Measurements from ENCODE around the gene SLC4A8. TPM values are rescaled to one million over a fixed set of nuclear protein-coding genes. Genes with fewer than 3 reads are reported as not detected.
A peak's percentile ranks its signal among the peaks of the same experiment; 100 is the strongest.

The SLC4A8 gene
- total and polyA plus RNA-seq, 8 donors: 1.0 to 5.5 (median 2.7) TPM

GRCh38 chr12:51517800-51518199 is 93.2 kb downstream of the SLC4A8 start:
- DNase-seq (no peak), ATAC-seq (peak in 2 of 4 donors; percentile 43 to 58), FAIRE-seq (no peak)
- H3K27me3 ChIP-seq: no peaks in the 10 kb centered on the region
- H3K4me1 ChIP-seq: no peaks in the 10 kb centered on the region
- H3K27ac ChIP-seq: no peak overlapping the region
- H3K4me3 ChIP-seq: no peak overlapping the region
- intact Hi-C loops (cut with DNase I): no loop called here
- no peaks in the 10 kb centered on the region for H3K36me3 ChIP-seq
- H3K9me3 ChIP-seq: no peaks in the 10 kb centered on the region
- TF ChIP-seq CTCF (IDR thresholded peaks at IDR 0.05): no peak
- WGBS, 2 donors: 87 to 89% methylated on average over 6 of the region's 6 CpGs

GRCh38 chr12:51519755-51520154 is 95.1 kb downstream of the SLC4A8 start:
- Histone ChIP-seq H3K4me1 (no peaks in the 10 kb centered on the region), H3K36me3 (no peaks in the 10 kb centered on the region), H3K27ac (no peak overlapping the region), H3K4me3 (no peak overlapping the region), H3K9me3 (no peaks in the 10 kb centered on the region), H3K27me3 (no peaks in the 10 kb centered on the region)
- FAIRE-seq (no peak), DNase-seq (no peak), ATAC-seq (no peak)
- TF ChIP-seq CTCF (IDR thresholded peaks at IDR 0.05): no peak
- WGBS, 2 donors: 79 to 85% methylated on average over 2 of the region's 2 CpGs
- intact Hi-C loops (cut with DNase I): loop anchor here in 2 of 3 donors (10.0 kb wide), 1 partner anchor 95 kb away; the partner anchor contains the start of gene SLC4A8 (in 2 of the 2)

- no peak overlapping the region for H3K27ac ChIP-seq
- no peak for TF ChIP-seq CTCF (IDR thresholded peaks at IDR 0.05)
- H3K4me3 ChIP-seq: no peak overlapping the region
- intact Hi-C loops (cut with DNase I): loop anchor here in 2 of 3 donors (10.0 kb wide), 1 partner anchor 96 kb away; the partner anchor contains the start of gene SLC4A8 (in 2 of the 2)
- no peak for DNase-seq
- no peak for ATAC-seq
- FAIRE-seq: no peak
- H3K36me3 ChIP-seq: no peaks in the 10 kb centered on the region
- H3K9me3 ChIP-seq: no peaks in the 10 kb centered on the region
- 88 to 92% methylated on average over 13 of the region's 13 CpGs for WGBS, 2 donors
- H3K4me1 ChIP-seq: no peaks in the 10 kb centered on the region
- no peaks in the 10 kb centered on the region for H3K27me3 ChIP-seq
Measured at GRCh38 chr12:51520576-51521325, 96.1 kb downstream of the SLC4A8 start.

DNA sequence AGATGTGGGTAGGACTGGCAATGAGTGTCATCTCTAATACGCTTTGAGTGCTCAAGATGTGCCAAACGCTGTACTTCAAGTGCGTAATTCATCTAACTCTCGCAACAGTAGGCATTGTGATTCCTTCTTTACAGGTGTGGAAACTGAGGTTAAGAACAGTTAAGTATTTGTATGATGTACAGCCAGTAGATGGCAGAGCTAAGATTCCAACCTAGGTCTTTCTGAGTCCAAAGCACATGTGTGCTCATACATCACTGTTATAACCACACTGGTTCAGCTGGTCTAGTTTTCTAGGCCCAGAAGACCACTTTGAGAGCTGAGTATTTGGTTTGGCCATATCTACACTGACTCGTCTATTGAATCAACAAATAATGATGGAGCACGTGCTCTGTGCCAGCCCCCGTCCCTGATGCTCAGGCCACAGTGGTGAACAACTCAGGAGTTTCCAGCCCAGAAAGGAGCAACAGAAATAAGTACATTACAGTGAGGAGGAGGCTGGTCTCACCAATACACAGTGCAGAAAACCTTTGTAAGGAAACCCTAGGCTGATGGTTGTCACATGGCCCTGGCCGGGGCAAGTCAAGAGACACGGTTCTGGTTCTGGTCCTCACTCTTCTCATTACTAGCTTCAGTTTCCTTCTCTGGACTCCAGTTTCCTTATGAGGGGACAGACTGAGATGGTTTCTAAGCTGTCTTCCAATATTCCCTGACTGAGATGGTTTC is 97.1 kb downstream of the SLC4A8 start:
- Histone ChIP-seq H3K27me3 (no peaks in the 10 kb centered on the region), H3K27ac (no peak overlapping the region), H3K36me3 (no peaks in the 10 kb centered on the region), H3K4me1 (no peaks in the 10 kb centered on the region), H3K9me3 (no peaks in the 10 kb centered on the region), H3K4me3 (no peak overlapping the region)
- FAIRE-seq: no peak
- ATAC-seq: no peak
- DNase-seq: no peak
- no peak for TF ChIP-seq CTCF (IDR thresholded peaks at IDR 0.05)
- 81 to 85% methylated on average over 9 of the region's 9 CpGs for WGBS, 2 donors
- intact Hi-C loops (cut with DNase I): loop anchor here in 2 of 3 donors (10.0 kb wide), 1 partner anchor 97 kb away; the partner anchor contains the start of gene SLC4A8 (in 2 of the 2)

Data from pancreas (tissue), 10 donors.